IPS-11a (cell line): ENCODE measurements around the gene KLF6.

Experiments used
- H3K4me3 ChIP-seq: one replicate; pipeline ENCODE4 v1.5.1; 2013; ENCODE audit warnings: low read depth, low read length, control low read depth

Gene KLF6

DNA sequence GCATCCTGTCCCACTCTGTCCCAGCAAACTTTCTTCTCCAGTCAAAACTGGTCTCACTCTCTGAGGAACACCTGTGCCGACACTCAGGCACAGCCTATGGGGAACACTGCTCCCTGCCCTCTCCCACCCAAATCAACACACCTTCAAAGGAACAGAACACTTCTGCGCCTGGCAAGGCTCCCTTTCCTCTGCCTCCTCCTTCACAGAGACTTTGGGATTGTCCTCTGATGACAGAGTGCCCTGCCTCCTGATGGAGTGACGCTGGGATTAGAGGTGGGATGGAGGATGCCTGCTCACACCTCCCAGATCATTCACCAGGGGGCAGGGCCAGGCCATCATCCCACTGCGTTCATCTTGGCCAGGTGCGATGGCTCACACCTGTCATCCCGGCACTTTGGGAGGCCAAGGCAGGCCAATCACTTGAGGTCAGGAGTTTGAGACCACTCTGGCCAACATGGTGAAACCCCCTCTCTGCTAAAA is 26.5 kb downstream of the KLF6 start:
- no peak overlapping the region for H3K4me3 ChIP-seq

DNA sequence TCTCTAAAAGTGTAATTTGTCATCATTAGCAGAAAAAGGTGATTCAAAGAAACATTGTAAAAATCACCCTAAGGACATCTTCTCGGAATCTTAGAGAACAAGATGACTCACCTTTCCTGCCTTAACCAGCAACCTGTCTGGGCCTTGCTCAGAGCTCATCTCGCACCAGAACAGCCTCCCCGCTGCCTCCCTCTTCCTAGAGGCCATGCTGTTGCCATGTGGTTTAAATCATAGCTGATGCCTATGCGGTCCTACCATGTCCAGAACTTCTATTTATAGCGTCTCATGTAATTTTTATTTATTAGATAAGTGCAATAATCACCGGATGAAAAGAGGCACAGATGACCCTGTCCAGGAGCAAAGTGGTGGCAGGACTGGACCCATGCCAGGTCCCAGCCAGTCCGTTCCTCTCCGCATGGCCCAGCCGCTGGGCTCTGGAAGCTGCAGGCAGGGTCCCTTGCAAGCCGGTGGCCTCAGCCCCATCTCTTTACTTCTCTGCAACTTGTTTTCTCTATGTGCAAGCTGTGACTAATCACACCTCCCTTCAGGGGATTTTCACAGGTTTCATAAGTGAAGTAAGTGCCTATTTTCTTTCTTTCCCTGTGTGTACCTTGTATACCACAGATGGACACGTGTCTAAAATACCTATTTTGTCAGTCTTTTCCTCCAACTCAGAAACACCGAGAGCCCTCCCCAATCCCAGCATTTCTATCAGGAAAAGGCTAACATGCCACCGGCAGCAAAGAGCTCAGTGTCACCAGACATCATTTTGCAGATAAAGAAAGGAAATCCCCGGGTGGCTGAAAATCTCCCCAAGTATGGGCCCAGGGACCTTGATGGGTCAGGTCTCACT is 27.1 kb downstream of the KLF6 start:
- no peak overlapping the region for H3K4me3 ChIP-seq

DNA sequence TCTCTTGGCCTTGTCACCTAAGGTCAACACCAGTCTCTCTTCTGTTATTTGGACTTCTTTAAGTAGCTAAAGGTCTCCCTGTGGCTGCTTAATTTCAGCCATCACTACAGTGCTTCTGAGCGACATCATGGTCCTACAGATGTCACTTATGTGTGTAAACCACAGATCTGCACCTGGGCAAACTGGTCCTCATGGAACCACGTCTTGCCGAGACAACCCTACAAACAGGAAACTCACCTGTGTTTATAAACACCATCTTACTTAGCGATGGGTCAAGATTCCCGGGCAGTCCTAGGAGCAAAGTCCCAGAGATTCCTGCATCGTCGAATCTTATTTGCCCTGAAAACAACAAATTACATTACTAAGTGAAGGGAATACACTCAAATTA is 27.8 kb downstream of the KLF6 start:
- no peak overlapping the region for H3K4me3 ChIP-seq

DNA sequence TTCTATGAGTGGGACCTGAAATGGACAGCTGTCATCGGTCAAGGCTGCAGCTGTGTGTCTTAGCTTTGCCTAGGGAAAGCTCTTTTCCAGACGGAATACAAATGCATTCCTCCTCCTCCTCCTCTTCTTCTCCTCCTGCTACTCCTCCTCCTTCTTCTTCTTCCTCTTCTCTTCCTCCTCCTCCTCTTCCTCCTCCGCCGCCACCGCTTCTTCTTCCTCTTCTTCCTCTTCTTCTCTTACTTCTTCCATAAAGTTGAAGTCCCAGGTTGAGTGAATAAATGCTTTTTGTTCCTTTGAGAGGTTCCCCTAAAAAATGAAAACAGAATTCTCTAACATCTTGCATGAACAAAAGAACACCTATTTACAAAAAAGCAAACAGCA is 28.7 kb downstream of the KLF6 start:
- H3K4me3 ChIP-seq = no peak overlapping the region

DNA sequence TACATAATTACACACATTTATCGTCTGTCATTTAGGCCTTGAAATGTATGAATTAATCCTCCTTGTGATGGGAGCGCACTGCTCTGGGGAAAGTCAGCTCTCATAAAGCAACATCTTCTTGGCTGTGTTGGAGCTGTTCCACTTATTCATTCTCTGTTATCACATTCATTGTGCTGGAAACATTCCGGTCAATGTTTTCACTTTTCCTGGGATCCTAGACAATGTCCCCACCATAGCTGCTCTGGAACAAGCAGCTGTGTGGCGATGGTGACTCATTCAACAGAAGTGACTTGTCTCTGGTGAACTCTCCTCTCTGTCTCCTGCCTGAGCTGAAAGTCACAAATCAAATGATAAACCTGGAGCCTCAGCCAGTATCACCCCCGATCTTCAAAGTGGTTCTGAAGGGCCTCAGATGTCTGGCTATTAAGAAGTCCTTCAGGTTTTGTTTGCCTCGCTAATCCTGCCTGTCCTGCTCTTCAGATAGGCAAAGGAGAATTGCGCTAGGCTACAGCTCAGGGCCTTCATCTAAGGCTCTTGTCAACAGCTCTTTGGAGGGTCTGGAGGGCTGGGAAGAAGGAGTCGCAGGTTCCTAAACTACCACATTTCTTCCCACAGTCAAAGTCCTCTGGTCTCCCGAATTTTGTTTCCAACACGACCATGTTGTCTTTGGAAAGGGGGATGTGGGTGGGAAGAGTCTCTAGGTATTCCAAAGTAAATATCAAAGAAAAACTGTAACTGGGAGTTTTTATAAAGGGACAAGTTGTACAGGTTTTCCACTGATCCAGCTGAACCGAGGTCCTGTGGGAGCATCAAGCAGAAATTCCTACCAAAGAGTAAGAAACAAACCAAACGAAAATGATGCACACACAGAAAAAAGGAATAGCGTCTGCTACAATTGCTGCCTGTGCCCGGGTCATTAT is 29.3 kb downstream of the KLF6 start:
- H3K4me3 ChIP-seq = no peak overlapping the region

DNA sequence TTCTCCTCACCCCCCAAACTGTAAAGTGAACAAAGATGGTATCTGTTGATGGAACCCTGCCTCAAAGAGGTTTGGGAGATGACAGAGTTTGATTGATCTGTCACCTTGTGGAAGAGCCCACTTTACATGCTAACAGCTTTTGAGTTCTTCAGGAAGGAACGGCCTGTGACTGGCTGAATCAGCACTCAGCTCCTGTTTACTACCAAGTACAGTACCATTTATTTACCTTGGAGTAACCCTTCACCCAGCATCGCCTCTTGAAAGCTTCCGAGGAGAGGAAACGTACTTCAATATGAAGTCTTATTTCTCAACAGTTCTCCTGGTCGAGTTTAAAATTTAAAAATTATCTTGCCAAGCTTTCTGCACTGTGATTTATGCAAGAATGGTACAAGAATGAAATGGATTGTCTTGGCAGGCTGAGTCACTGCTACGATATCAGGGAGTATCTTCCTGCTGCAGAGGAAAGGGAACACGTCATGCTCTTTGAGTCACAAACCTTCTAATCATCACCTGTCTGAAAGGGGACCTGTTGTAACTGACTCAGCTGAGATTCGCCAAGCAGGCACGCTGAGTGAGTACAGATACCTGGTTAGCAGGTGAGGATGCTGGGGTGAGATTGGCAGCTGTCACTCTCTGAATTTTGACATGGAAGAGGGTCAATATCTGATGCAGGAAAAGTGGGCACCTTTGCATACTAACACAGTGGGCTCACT is 30.1 kb downstream of the KLF6 start:
- no peak overlapping the region for H3K4me3 ChIP-seq

DNA sequence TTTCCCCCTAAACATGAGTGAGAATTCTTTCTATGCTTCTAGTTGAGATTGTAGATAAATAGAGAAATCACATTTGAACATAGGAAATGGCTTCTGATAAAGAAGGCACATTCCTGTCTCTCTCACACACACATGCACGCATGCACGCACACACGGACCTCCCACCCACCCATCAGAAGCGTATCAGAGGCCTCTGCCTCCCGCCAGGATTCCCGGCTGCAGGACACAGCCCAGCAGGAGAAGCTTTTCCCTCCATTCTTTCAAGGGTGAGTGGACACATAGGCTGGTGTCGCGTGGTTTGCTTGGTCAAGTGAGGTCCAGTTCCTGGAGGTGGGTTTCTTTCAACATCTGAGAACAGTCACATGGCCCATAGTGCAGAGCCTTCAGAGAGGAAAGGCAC is 34.2 kb downstream of the KLF6 start:
- H3K4me3 ChIP-seq = no peak overlapping the region

DNA sequence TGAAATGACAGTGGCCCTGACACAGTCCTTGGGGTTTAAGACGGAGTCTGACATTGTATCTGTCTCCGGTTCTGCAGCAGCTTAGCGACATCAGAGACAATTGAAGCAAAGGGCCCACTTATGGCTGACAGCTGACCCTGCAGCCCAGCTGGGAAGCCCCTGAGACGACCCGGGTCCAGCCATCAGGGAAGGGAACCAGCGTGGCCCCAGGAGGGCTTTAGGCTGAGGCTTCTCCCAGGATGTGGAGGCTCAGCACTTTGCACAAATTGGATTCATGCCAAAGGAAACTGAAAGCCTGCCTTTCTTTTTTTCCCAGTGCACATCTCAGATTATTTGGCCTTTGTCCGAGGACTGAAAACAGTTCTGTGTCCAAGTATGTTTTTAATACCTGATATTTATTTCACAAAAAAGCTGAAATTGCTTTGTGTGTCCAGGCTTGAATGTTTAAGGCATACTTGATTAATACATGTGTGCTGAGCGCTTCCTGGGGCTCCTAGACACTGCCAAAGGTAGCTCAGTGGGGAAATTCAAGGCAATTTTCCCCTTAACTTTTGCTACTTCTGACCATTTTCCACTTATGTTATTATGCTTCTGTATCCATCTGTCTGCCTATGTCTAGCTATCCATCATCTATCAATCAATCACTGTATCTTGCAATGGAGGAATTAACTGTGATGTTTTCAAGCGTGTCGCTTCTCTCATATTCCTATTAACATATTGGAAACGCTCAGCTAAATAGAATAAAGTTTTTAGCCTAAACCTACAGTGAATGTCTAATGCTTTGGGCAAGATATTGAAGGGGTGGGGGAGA is 34.8 kb downstream of the KLF6 start:
- H3K4me3 ChIP-seq = no peak overlapping the region

DNA sequence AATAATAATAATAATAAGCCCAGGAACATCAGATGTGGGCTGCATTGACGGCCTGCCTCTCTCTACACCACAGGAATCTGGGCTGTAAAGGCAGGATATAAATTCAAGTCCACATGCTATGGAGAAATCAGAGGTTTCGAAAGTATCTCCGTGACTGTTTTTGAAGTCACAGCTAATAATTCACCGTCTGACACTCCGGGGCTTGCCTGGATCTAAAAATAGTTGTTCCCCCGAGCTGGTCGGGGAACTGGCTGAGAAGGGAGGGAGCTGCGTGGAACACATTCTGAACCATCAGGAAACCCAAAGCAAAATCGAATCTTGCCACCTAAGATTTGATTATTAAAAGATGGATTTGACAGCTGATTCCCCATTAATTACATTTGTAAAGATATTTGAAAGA is 35.4 kb downstream of the KLF6 start:
- no peak overlapping the region for H3K4me3 ChIP-seq

DNA sequence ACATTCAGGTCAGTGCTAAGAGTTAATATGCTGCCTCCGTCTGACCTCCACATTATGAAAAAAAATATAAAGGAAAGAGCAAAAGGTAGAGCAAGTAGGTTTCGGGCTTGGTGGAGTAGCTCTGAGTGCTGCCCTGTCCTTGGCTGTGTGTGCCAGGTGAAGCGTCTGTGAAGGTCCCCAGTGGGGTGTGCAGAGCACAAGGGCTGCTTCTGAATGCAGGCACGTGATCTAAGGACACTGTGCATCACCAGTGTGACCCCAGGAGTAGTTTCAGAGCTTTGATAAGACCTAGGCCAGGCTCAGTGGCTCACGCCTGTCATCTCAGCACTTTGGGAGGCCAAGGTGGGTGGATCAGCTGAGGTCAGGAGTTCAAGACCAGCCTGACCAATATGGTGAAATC is 36.0 kb downstream of the KLF6 start:
- H3K4me3 ChIP-seq = no peak overlapping the region

DNA sequence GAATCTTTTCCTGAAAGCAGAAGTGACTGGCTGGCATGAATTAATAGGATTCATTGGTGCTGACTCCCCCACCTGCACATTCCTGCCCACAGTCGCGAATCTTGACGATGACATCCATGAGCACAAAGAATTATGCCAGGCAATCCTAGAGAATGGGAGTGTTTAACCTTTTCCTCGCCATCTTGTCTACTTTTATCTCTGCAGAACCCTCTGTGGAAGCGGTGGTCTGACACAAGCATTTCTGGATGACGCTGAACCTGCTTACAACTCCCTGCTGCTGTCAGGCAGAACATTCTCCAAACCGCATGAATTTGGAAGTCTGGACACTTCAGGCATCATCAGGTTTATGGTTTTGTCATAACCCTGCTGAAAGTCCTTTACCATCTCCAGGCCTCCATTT is 36.5 kb downstream of the KLF6 start:
- no peak overlapping the region for H3K4me3 ChIP-seq

DNA sequence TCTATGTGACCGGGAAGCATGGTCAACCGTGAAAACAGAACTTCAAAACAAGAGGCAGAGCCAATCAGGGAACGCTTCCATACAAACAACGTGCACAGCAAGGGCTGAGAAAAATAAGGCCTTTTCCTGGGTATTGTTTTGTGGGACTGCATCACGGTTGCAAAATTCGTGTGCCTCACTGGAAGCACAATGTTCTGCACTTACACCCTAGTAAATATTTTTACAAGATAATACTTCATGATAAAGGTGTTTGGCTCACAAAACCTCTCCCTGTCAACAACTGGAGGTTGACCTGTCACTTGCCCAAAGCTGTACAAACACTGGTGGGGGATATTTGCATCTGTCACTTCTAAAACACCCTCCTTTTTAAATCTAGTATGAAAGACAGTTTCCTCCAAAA is 37.0 kb downstream of the KLF6 start:
- no peak overlapping the region for H3K4me3 ChIP-seq

DNA sequence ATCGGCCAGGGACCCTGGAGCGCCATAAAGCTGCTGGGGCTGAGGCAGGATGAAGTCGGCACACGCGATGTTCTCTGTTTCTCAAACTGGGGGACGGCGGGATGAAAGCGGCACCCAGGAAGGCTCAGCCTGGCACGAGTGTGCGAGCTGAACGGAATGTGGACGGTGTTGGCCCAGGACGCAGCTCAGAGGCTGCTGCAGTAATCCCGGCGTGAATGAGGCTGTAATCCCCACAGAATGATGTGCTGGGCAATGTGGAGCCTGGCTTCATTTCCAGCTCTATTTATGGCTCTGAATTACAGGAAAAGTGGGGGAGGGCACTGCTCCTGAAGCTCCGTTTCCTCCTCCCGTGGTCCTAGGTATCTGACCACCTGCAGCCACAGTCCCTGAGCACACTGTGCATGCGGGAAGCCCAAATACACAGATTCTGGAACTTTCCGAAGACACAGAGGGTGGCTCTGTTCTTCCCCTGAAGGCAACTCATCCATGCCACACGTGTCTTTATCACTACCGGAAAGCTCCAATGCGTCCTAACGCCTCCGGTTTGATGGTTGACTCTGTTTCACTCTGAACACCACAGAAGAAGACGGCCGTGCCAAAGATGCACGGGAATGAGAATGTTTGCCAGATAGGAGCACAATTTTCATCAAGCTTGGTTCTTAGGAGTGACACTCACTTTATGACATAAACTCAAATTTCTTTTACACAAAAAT is 37.6 kb downstream of the KLF6 start:
- no peak overlapping the region for H3K4me3 ChIP-seq

DNA sequence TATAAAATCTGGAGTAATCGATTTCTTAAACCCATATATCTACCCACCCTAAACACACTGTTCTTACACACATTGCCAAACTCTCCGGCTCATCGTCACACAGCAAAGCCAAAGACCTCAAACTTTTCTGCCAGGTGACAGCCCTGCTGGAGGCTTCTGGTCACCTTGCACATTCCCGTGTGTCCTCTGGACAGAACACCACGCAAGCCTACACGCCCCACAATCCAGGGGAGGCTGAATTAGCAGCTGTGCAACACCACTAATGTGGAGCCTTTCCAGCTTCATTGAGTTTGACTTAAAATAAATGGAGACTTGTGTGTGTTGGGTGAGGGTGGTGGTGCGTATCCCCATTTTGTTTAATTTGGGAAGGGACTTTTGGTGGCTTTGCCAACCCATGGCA is 38.4 kb downstream of the KLF6 start:
- no peak overlapping the region for H3K4me3 ChIP-seq

DNA sequence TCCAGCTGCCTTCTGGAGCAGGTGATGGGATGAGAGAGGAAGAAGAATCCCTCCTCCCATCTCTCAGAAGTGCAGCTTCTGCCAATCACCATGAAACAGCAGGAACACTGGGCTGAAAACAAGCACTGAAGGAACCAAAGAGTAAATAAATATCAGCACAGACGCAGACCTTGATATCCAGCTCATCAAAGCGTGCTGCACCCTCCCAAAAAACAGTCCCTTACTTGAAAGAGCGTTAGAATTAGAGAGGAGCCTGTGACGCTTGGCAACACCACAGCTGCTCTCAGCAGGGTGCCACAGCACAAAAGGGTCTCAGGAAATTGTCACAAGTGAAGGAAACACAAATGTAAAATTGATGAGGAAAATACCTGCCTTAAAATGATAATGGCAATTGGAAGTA is 39.5 kb downstream of the KLF6 start:
- H3K4me3 ChIP-seq = no peak overlapping the region

DNA sequence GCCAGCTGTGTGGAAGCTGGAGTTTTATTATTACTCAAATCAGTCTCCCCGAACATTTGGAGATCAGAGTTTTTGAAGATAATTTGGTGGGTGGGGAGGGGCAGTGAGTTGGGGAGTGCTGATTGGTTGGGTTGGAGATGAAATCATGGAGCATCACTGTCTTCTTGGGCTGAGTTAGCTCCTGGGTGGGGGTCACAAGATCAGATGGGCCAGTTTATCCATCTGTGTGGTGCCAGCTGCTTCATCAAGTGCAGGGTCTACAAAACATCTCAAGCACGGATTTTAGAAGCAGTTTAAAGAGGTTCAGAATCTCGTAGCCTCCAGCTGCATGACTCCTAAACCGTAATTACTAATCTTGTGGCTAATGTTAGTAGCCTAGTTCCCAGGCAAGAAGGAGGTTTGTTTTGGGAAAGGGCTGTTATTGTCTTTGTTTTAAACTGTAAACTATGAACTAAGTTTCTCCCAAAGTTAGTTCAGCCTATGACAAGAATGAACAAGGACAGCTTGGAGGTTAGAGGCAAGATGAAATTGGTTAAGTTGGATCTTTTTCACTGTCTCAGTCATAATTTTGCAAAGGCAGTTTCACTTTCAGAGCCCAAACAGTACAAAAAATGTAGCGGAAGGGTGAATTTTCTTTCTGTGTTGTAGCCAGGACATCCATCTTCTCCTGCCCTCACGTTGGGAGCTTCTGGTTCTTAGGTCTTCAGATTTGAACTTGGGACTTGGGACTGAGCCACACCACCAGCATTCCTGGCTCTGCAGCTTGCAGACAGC is 43.1 kb downstream of the KLF6 start:
- H3K4me3 ChIP-seq = no peak overlapping the region

DNA sequence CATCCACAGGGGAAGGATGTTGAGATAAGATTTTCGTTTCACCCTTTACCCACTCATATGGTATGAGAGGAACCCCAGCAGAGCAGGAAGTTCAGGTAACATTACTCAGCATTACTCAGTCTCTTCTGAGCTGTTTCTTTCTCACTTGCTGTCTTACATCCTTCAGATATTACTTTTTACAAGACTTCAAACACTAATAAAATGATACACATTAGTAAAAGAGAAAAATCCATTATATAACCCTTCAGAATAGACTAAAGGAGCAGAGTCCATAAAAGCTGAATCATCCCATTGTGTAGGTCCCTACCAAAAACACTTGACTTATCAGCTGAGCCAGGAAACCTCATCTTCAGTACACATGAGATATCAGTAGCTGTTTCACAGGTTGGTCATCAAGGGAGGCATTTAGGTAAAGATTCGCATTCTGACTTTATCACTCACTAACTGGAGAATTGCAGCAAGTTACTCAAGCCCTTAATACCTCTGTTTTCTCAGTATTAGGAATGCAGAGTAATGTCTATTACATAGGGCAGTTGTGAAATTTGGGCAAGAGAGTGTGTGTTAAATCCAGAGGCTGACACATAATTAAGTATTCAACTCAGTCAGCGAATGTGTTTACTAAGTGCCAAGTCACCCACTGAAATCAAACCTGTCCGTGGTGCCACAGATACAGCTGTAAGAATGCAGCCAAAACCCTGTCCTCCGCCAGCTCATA is 44.7 kb downstream of the KLF6 start:
- H3K4me3 ChIP-seq = no peak overlapping the region

DNA sequence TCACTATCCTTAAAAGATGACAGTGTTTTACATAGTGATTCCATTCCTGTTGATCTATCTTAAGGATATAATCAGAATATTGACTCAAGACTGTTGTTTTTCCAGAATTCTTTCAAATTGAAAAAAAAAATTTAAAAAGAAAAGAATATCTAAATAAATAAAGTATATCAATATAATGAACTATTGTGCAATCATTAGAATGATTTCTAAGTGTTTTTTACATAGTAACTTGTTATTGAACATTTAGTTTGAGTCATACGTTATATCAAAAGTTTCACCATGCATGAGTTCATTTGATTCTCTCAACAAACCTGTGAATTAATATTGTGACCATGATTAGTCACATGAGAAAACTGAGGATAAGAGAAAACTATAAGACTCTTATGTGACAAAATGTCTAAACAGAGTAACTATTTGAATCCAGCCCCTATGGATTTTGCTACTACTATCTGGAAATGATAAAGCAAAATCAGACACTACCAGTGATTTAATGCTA is 46.1 kb downstream of the KLF6 start:
- no peak overlapping the region for H3K4me3 ChIP-seq
